Measurements from ENCODE around the gene SMAP2.

GRCh38 chr1:40411843-40412242 is 38.3 kb downstream of the SMAP2 start:
- TF ChIP-seq CTCF (conservative IDR thresholded peaks at IDR 0.05 in 1 of 2, IDR thresholded peaks at IDR 0.05 in 1 of 2; ENCODE audit: low read depth in 1 of 2, low read length in 2 of 2): no peak
- TF ChIP-seq EZH2 (IDR thresholded peaks at IDR 0.05; ENCODE audit: low read length, missing control alignments): no peak

All from fibroblast of lung (primary cell).